Gastroesophageal sphincter (tissue), 4 donors: Measurements from ENCODE around the gene KCNK5. TPM values are rescaled to one million over a fixed set of nuclear protein-coding genes. Genes with fewer than 3 reads are reported as not detected.

Experiments used
- ATAC-seq: fragments of 150-250 bp; one replicate; pipeline ENCODE4 v1.9.1; 2016; ENCODE audit warnings: mild to moderate bottlenecking, moderate library complexity
- H3K27ac ChIP-seq, 4 donors: fragments of 200-600 bp; sonication (generic) in 3 of 4; 1 replicate in 3 of 4; 2 replicates in 1 of 4; pipeline ENCODE4 v1.5.1; 2016 to 2019
- H3K27me3 ChIP-seq: fragments of 200-600 bp; sonication (generic); one replicate; pipeline ENCODE4 v1.5.1; 2019
- H3K36me3 ChIP-seq, 2 donors: fragments of 200-600 bp; sonication (generic); one replicate each; pipeline ENCODE4 v1.5.1; 2019; ENCODE audit warnings: control low read depth in 1 of 2
- H3K4me1 ChIP-seq, 3 donors: fragments of 200-600 bp; sonication (generic); 1 replicate in 2 of 3; 2 replicates in 1 of 3; pipeline ENCODE4 v1.5.1; 2016 to 2019; ENCODE audit warnings: control low read depth in 2 of 3
- H3K4me3 ChIP-seq, 2 donors: fragments of 200-600 bp; sonication (generic); one replicate each; pipeline ENCODE4 v1.5.1; 2019; ENCODE audit warnings: mild to moderate bottlenecking in 1 of 2, moderate library complexity in 1 of 2
- H3K9me3 ChIP-seq, 3 donors: fragments of 200-600 bp; sonication (generic); one replicate each; pipeline ENCODE4 v1.5.1; 2017 to 2019; ENCODE audit warnings: control low read depth in 2 of 3
- EP300 ChIP-seq: sonication (generic); formaldehyde crosslinking; IDR thresholded peaks from one replicate; pipeline ENCODE4 v1.6.1; 2017; ENCODE audit warnings: antibody characterized with exemption, mild to moderate bottlenecking
- POLR2A ChIP-seq, 2 donors: fragments of 450-650 bp; IDR thresholded peaks; one replicate each; pipeline ENCODE4 v1.6.1; 2017; ENCODE audit warnings: antibody characterized with exemption in 2 of 2, mild to moderate bottlenecking in 2 of 2, moderate library complexity in 1 of 2
- POLR2AphosphoS5 ChIP-seq: sonication (generic); formaldehyde crosslinking; IDR thresholded peaks from one replicate; pipeline ENCODE4 v1.6.1; 2017; ENCODE audit warnings: antibody characterized with exemption
- WGBS, 2 donors: methylation state at CpG; one replicate each; pipeline ENCODE4 v1.1.5; 2018; ENCODE audit warnings: low coverage in 1 of 2; 5-methylcytosine and 5-hydroxymethylcytosine counted together
- total RNA-seq, 4 donors: library from RNA; depleted of rRNA; stranded (reverse); fragments of >200 nt; gene quantifications; one replicate each; pipeline ENCODE4 v1.1.0, GENCODE V29; 2016
- TF ChIP-seq, protein P1 (sequence below), 4 experiments: fragments of 200-600 bp in 2 of 4; fragments of 450-650 bp in 2 of 4; sonication (generic) in 1 of 4; IDR thresholded peaks; one replicate each; pipeline ENCODE4 v1.5.1; 2017 to 2019; ENCODE audit warnings: antibody characterized with exemption in 4 of 4, mild to moderate bottlenecking in 2 of 4, moderate library complexity in 2 of 4

Gene KCNK5
- total RNA-seq, 4 donors from 2014 or later, result 7.3 to 11.5 (median 8.0) TPM

GRCh38 chr6:39157511-39157910, 71.8 kb downstream of the KCNK5 start:
- TF ChIP-seq POLR2AphosphoS5 (no peak), POLR2A (IDR thresholded peaks at IDR 0.05) (no peak), EP300 (no peak)
- TF ChIP-seq, protein P1, sequence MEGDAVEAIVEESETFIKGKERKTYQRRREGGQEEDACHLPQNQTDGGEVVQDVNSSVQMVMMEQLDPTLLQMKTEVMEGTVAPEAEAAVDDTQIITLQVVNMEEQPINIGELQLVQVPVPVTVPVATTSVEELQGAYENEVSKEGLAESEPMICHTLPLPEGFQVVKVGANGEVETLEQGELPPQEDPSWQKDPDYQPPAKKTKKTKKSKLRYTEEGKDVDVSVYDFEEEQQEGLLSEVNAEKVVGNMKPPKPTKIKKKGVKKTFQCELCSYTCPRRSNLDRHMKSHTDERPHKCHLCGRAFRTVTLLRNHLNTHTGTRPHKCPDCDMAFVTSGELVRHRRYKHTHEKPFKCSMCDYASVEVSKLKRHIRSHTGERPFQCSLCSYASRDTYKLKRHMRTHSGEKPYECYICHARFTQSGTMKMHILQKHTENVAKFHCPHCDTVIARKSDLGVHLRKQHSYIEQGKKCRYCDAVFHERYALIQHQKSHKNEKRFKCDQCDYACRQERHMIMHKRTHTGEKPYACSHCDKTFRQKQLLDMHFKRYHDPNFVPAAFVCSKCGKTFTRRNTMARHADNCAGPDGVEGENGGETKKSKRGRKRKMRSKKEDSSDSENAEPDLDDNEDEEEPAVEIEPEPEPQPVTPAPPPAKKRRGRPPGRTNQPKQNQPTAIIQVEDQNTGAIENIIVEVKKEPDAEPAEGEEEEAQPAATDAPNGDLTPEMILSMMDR (IDR thresholded peaks at IDR 0.05), result no peak
- H3K4me1 ChIP-seq, result no peaks in the 10 kb centered on the region
- no peak overlapping the region for H3K27ac ChIP-seq
- peaks cover 7% of the 10 kb centered on the region for H3K27me3 ChIP-seq
- H3K36me3 ChIP-seq, result no peaks in the 10 kb centered on the region
- WGBS, 2 donors, result 20 to 67% methylated on average over 2 of the region's 3 CpGs
- no peaks in the 10 kb centered on the region for H3K9me3 ChIP-seq
- no peak for ATAC-seq
- no peak overlapping the region for H3K4me3 ChIP-seq

- no peaks in the 10 kb centered on the region for H3K36me3 ChIP-seq
- H3K4me1 ChIP-seq, result no peaks in the 10 kb centered on the region
- H3K4me3 ChIP-seq, result no peak overlapping the region
- ATAC-seq, result no peak
- H3K9me3 ChIP-seq, result no peaks in the 10 kb centered on the region
- TF ChIP-seq POLR2A (IDR thresholded peaks at IDR 0.05) (no peak), EP300 (no peak), POLR2AphosphoS5 (no peak)
- TF ChIP-seq, protein P1 (IDR thresholded peaks at IDR 0.05), result no peak
- 17 to 33% methylated on average over 1 of the region's 3 CpGs for WGBS, 2 donors
- no peak overlapping the region for H3K27ac ChIP-seq
- peaks cover 14% of the 10 kb centered on the region for H3K27me3 ChIP-seq
These were observed 72.5 kb downstream of the KCNK5 start for GRCh38 chr6:39156801-39157200.

GRCh38 chr6:39154705-39155104, 74.6 kb downstream of the KCNK5 start:
- WGBS, 2 donors, result 60 to 71% methylated on average over 2 to 4 of the region's 4 CpGs
- Histone ChIP-seq H3K27ac (no peak overlapping the region), H3K4me1 (no peaks in the 10 kb centered on the region), H3K4me3 (no peak overlapping the region), H3K36me3 (no peaks in the 10 kb centered on the region), H3K9me3 (no peaks in the 10 kb centered on the region), H3K27me3 (peaks cover 32% of the 10 kb centered on the region)
- TF ChIP-seq, protein P1 (IDR thresholded peaks at IDR 0.05), result no peak
- no peak for TF ChIP-seq EP300
- TF ChIP-seq POLR2AphosphoS5, result no peak
- no peak for TF ChIP-seq POLR2A (IDR thresholded peaks at IDR 0.05)
- no peak for ATAC-seq

DNA sequence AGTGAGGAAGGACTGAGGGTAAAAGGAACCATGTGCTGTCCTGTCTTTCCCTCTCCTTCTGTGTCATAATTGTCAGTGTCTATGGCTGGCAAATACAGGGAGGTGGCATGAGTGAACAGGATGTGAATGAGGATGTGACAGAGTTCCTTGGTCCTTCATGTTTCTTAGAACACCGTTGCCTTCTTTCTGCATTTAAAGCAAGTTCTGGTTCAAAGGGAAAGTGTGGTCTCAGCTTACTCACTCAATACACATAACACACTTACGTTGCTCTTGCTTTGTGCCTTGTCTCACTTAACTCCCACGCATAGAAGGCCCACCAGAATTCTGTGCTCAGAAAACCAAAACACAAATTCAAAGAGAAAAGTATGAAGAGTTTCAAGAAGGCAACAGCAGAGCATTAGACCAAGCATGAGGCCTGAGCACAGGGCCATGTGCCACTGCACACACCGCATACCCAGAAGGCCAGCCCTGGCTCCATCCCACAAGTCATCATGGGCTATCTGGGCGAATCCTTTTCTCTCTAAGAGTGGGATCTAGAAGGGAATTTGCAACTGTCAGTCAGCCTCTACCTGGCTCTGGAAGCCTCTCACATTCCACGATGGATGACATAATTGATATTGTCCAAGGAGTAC, 75.4 kb downstream of the KCNK5 start:
- TF ChIP-seq POLR2AphosphoS5, result no peak
- TF ChIP-seq, protein P1 (IDR thresholded peaks at IDR 0.05), result no peak
- no peak for TF ChIP-seq POLR2A (IDR thresholded peaks at IDR 0.05)
- no peak for TF ChIP-seq EP300
- 70 to 77% methylated on average over 2 to 5 of the region's 6 CpGs for WGBS, 2 donors
- no peak for ATAC-seq
- Histone ChIP-seq H3K27ac (no peak overlapping the region), H3K4me3 (no peak overlapping the region), H3K4me1 (no peaks in the 10 kb centered on the region), H3K9me3 (no peaks in the 10 kb centered on the region), H3K27me3 (peaks cover 34% of the 10 kb centered on the region), H3K36me3 (no peaks in the 10 kb centered on the region)

- Histone ChIP-seq H3K27ac (no peak overlapping the region), H3K4me1 (no peaks in the 10 kb centered on the region), H3K4me3 (no peak overlapping the region), H3K27me3 (peaks cover 50% of the 10 kb centered on the region), H3K9me3 (no peaks in the 10 kb centered on the region), H3K36me3 (no peaks in the 10 kb centered on the region)
- WGBS, 2 donors, result 43 to 48% methylated on average over 4 to 5 of the region's 5 CpGs
- no peak for TF ChIP-seq POLR2A (IDR thresholded peaks at IDR 0.05)
- TF ChIP-seq POLR2AphosphoS5, result no peak
- no peak for TF ChIP-seq EP300
- TF ChIP-seq, protein P1 (IDR thresholded peaks at IDR 0.05), result no peak
- no peak for ATAC-seq
These were observed 77.0 kb downstream of the KCNK5 start for GRCh38 chr6:39152262-39152661.
